Activated CD8-positive, alpha-beta memory T cell treated with anti-CD3 and anti-CD28 coated beads, Interleukin-2, amount 50 U/mL, for 4 hours (primary cell): ENCODE measurements around the gene CHRND.

Experiments
- DNase-seq: peaks from one replicate; pipeline ENCODE4 v3.0.0-alpha.2; 2020

The CHRND gene

GRCh38 chr2:232576995-232577394 lies 51.0 kb downstream of the CHRND start:
- DNase-seq, result no peak

- no peak for DNase-seq
These were observed 51.9 kb downstream of the CHRND start for GRCh38 chr2:232577841-232578240.

GRCh38 chr2:232578626-232579025 lies 52.7 kb downstream of the CHRND start:
- DNase-seq, result no peak

- no peak for DNase-seq
These were observed 54.7 kb downstream of the CHRND start for GRCh38 chr2:232580648-232580981.

GRCh38 chr2:232581725-232582124 lies 55.8 kb downstream of the CHRND start:
- DNase-seq, result no peak

GRCh38 chr2:232584238-232584637 lies 58.3 kb downstream of the CHRND start:
- DNase-seq, result no peak
